GM19467 (cell line): Measurements from ENCODE around the gene CXCL12.

ENCODE experiments used
- ATAC-seq: cut with Tn5 transposase; IDR thresholded peaks from one replicate; pipeline ENCODE4 v1.9.1; 2021; ENCODE audit warnings: mild to moderate bottlenecking, moderate library complexity; ENCODE audit not compliant: unreplicated experiment

Gene CXCL12

GRCh38 chr10:44385026-44385695 lies at the start of gene CXCL12:
CXCL12 (minus strand) TSS chr10:44385097; CDS start chr10:44385005, 92 bp downstream.
- no peak for ATAC-seq

- ATAC-seq, result no peak
These were observed 42.6 kb upstream of the CXCL12 start for GRCh38 chr10:44427479-44427878.

DNA sequence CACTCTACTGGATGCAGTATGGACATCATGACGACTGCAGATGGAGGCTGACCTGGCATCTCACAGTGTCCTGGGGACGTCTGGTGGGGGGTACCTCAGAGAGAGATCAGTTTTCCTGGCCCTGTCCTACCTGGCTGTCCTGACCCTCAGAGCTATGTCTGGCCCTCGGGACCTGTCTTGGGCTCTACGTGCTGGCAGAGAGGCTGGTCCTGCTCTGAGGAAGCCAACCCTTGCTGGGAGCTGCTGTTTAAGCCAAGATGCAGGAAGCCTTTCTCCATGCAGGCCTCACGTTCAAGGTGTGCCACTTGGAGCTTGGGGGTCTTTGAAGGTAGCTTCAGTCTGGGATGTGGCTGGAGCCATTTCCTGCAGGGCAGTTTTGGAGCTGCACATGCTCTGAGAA lies 42.1 kb upstream of the CXCL12 start:
- ATAC-seq, result no peak

DNA sequence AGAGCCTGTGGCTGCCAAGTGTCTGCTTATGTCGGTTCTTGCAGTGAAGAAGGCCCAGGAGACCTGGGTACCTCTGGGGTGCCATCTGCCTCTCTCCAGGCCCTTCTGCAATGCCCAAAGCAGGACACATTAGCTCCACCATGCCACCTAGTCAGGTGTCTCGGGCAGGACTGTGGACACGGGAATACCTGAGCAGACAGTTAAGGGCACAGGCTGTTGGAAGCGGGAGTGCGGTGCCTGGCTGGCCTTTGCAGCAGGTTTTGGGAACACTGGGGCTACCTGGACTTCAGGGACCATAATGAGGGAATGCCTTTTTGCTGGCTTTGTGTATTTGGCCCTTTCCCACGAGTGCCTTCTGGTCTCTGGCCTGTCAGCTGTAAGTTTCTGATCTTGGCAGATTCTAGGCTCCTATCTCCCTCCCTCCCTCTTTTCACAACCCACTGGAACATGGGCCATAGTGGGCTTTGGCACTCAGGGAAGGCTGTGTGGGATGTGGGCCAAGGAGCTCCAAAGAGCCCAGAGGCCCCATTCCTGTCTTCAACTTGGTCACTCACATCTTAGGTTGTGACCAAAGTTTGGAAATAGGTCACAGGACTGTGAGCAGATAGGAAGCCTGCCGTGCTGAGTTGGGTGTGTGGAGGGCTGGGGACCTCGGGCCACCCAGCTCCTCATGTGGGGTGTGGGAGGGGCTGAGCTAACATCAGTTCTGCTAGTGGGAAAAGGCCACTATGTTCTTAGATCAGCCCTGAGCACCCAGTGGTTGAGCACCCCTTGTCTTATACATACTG lies 41.5 kb upstream of the CXCL12 start:
- no peak for ATAC-seq

DNA sequence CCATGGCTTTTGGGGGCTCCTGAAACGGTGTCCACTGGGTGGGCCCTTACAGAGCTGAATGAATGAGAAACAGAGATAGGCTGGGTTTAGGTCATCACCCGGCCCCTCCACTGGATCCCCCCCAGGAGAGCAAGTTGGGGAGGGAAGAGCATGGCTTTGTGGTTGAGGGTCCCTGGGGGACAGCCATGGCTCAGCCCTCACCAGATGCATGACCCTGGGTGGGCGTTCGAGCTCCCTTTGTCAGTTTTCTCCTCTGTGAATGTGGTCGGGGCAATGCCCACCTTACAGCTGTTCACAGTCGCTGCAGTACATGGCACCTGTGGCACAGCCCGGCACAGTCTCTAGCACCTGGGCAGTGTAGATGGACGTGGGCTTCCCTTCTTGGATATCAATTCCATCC lies 40.6 kb upstream of the CXCL12 start:
- no peak for ATAC-seq

DNA sequence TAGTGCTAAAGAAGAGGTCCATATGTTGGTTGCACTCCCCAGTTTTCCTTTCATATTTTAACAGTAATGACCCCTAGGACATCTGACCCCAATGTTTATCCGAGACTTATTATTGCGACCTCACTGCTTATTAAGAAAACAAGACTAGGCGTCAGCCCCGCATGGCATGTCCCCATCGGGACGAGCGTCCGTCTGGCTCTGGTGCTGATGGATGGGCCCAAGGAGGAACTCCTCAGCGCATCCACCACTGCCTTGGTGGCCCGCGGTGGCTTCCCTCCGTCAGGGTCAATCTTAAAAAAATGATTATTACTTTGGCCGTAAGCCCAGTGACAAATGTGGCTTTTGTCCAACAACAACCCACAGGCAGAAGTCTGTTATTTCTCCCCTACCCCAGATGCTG lies 40.1 kb upstream of the CXCL12 start:
- ATAC-seq, result no peak

DNA sequence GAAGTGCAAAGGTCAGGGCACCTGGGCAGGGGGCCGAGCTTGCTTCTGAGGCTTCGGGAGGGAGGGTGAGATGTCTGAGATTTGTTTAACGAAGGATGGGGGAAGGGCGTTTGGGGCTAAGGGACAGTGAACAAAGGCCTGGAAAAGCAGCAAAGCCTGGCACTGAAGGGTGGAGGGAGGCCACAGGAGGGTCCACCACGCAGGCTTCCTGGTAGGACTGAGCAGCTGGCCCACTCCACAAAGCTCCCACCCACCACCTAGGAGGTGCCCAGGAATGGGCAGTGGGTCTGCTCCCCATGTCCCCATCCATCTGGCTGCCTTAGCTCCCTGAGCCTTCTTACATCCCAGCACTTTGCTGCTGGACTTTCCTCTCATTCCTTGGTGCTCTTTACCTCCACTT lies 39.4 kb upstream of the CXCL12 start:
- no peak for ATAC-seq

- no peak for ATAC-seq
These were observed 37.7 kb upstream of the CXCL12 start for GRCh38 chr10:44422570-44423101.

- ATAC-seq, result no peak
These were observed 37.3 kb upstream of the CXCL12 start for GRCh38 chr10:44422153-44422552.

- no peak for ATAC-seq
These were observed 35.1 kb upstream of the CXCL12 start for GRCh38 chr10:44419790-44420549.

GRCh38 chr10:44418637-44419036 lies 33.7 kb upstream of the CXCL12 start:
- no peak for ATAC-seq

GRCh38 chr10:44417761-44418160 lies 32.9 kb upstream of the CXCL12 start:
- ATAC-seq, result no peak

- ATAC-seq, result no peak
These were observed 32.0 kb upstream of the CXCL12 start for GRCh38 chr10:44416936-44417335.

- ATAC-seq, result no peak
These were observed 31.3 kb upstream of the CXCL12 start for GRCh38 chr10:44416021-44416771.

- ATAC-seq, result no peak
These were observed 30.2 kb upstream of the CXCL12 start for GRCh38 chr10:44415121-44415520.

- ATAC-seq, result no peak
These were observed 28.5 kb upstream of the CXCL12 start for GRCh38 chr10:44413416-44413815.

DNA sequence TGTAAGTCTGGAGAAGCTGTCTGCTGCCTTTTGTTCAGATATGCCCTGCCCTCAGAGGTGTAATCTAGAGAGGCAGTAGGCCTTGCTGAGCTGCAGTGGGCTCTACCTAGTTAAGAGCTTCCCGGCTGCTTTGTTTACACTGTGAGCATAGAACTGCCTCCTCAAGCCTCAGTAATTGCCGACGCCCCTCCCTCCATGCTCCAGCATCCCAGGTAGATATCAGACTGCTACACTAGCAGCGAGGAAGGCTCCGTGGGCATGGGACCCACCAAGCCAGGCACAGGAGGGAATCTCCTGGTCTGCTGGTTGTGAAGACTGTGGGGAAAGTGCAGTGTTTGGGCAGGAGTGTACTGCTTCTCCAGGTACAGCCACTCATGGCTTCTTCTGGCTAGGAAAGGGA lies 26.4 kb upstream of the CXCL12 start:
- no peak for ATAC-seq

DNA sequence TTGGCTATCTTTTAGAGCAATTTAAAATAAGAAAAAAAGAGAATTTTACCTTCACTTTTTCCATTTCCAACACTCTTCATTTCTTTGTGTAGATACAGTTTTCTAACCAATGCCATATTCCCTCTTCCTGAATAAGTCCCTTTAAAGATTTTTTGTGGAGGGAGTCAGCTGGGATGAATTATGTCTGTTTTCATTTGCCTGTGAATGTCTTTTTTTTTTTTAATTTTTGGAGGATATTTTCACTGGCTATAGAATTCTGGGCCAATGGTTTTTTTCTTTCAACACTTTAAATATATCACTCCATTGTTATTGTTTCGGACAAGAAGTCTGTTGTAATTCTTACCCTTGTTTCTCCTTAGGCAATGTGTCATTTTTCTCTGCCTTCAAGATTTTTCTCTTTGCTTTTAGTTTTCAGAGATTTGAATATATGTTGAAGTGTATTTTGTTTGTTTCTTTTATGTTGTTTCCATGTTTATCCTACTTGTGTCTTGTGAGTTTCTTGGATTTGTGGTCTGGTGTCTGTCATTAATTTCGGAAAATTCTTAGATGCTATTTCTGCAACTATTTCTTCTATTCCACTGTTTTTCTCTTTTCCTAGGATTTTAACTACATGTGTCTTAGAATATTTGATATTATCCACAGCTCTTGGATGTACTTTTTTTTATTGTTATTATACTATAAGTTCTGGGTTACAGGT lies 20.0 kb upstream of the CXCL12 start:
- ATAC-seq, result no peak

DNA sequence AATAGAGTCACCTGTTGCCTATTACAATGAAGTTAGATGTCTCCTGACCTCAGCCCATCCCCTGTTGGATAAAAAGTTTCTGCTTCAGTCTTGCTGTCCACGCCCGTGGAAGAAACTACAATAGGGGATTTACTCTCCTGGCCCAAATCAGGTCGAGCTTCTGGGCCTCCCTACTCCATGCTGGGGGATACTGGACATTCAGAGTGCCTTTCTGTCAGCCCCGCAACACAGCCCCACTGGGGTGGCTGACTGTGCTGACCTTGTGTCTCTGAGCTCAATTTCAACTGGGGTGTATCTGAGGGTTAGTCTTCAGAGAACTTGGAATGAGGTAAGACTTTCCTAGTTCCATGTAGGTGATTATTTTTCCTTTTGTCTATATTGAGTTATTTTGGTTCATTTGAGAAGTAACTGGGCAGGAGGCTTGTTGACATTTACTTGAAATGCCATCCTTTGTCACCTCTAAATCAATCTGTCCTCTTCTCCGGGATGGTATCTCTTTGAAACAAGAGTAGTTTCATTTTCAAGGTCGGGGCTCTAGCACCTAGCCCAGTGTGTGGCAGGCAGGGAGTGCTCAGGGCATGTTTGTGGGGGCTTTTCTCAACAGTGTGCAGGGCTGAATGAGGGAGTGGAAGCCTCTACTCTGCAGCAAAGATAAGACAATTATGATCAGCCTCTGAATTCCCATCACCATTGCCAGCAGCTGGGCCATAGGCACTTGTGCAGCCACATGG lies 17.7 kb upstream of the CXCL12 start:
- ATAC-seq, result no peak

GRCh38 chr10:44400541-44400940 lies 15.6 kb upstream of the CXCL12 start:
- ATAC-seq, result no peak
